Duodenal mucosa (tissue), 2 donors: ENCODE data around the gene TMEM119.
A peak's percentile ranks its signal among the peaks of the same experiment; 100 is the strongest.
"Not testable (repeated sequence)": the region's sequence is repeated elsewhere in the genome, so short reads cannot be mapped to it uniquely, and the experiment has no call there.

Experiments
- H3K27ac ChIP-seq: one replicate; pipeline ENCODE4 v1.7.0; 2013; ENCODE audit warnings: low read depth, low read length
- H3K27me3 ChIP-seq, 2 donors: one replicate each; pipeline ENCODE4 v1.7.0; 2013; ENCODE audit warnings: low read length in 2 of 2, control low read depth in 1 of 2; ENCODE audit not compliant: insufficient read depth in 2 of 2, control insufficient read depth in 1 of 2
- H3K36me3 ChIP-seq, 2 donors: one replicate each; pipeline ENCODE4 v1.7.0; 2013; ENCODE audit warnings: low read length in 2 of 2, control low read depth in 1 of 2; ENCODE audit not compliant: insufficient read depth in 2 of 2, control insufficient read depth in 1 of 2
- H3K4me1 ChIP-seq, 2 donors: one replicate each; pipeline ENCODE4 v1.7.0; 2013; ENCODE audit warnings: low read length in 2 of 2, control low read depth in 1 of 2; ENCODE audit not compliant: insufficient read depth in 2 of 2, control insufficient read depth in 1 of 2
- H3K4me3 ChIP-seq, 2 donors: one replicate each; pipeline ENCODE4 v1.7.0; 2013; ENCODE audit warnings: low read length in 2 of 2, low read depth in 1 of 2
- H3K9ac ChIP-seq, 2 donors: one replicate each; pipeline ENCODE4 v1.7.0; 2013; ENCODE audit warnings: low read length in 2 of 2, low read depth in 1 of 2
- H3K9me3 ChIP-seq, 2 donors: one replicate each; pipeline ENCODE4 v1.7.0; 2013; ENCODE audit warnings: low read length in 2 of 2, control low read depth in 1 of 2; ENCODE audit not compliant: control insufficient read depth in 1 of 2

The TMEM119 gene

DNA sequence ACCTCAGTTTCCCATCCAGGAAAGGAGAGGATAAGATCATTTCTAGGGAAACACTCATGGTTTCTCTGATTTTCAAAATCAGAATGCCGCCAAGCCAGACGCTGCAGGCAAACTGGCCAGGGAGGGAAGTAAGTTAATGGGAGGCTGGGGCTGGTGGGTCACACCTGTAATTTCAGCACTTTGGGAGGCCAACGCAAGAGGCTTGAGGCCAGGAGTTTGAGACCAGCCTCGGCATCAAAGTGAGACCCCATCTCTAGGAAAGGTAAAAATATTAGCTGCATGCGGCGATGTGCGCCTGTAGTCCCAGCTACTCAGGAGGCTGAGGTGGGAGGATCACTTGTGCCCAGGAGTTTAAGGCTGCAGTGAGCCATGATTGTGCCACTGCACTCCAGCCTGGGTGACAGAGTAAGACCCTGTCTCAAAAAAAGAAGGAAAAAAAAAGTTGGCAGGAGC, 35.2 kb upstream of the TMEM119 start:
- no peaks in the 10 kb centered on the region for H3K27me3 ChIP-seq
- H3K27ac ChIP-seq, result peak overlapping the region; percentile 64
- H3K4me3 ChIP-seq, result peak overlapping the region; percentile 55 to 57
- H3K4me1 ChIP-seq, result peaks cover 19 to 39% of the 10 kb centered on the region in 2 donors
- H3K36me3 ChIP-seq, result no peaks in the 10 kb centered on the region
- no peaks in the 10 kb centered on the region for H3K9me3 ChIP-seq
- H3K9ac ChIP-seq, result peak overlapping the region; percentile 44 to 64

DNA sequence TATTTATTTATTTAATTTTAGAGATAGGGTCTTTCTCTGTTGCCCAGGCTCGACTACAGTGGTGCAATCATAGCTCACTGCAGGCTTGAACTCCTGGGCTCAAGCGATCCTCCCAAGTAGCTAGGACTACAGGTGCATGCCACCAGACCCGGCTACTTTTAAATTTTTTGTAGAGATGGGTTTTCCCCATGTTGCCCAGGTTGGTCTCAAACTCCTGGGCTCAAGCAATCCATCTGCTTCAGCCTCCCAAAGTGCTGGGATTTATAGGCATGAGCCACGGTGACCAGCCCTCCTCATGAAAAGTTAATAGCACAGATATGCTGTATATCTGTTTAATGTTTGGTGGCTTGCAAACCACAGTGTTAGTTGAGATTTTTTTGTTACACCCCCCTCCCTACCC, 33.4 kb upstream of the TMEM119 start:
- peak overlapping the region; percentile 41 to 53 for H3K4me3 ChIP-seq
- H3K9me3 ChIP-seq, H3K27me3 ChIP-seq, H3K27ac ChIP-seq, H3K36me3 ChIP-seq: not testable (repeated sequence)
- H3K4me1 ChIP-seq, result peaks cover 19 to 47% of the 10 kb centered on the region in 2 donors
- peak overlapping the region in 1 of 2 donors; percentile 36 for H3K9ac ChIP-seq

DNA sequence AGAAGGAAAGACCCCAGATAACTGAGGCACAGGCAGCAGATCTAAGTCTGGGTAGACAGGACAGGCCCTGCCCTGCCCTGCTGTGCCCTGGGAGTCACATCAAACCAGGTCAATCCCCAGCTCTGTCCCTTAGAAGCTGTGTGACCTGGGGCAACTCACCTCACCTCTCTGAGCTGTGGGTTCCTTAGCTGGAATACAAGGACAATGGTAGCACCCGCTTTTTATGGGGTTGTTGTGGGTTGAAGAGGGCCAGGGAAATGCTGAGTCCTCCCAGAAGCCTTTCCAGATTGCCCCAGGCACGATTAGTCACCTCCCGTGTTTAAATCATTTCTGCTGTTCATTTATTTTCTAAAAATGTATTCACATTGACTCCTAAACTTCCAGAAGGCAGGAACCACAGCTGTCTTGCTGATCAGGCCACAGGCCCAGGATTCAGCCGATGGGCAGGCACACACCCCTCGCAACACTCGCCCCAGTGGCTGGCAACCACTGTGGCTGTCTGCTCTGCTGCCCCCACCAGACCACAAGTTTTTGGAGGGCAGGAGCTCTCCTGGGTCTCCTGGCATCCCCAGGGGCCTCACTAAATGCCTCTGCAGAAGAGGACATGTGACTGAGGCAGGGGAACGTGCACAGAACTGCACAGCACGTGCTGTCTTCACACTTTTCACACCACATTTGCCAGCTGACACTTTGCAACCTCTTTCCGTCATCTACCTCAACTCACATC, 32.8 kb upstream of the TMEM119 start:
- peak overlapping the region; percentile 7 to 18 for H3K9ac ChIP-seq
- H3K27me3 ChIP-seq, result no peaks in the 10 kb centered on the region
- H3K4me3 ChIP-seq, result peak overlapping the region in 1 of 2 donors; percentile 6
- H3K9me3 ChIP-seq, result no peaks in the 10 kb centered on the region
- H3K27ac ChIP-seq, result no peak overlapping the region
- H3K4me1 ChIP-seq, result peaks cover 19 to 41% of the 10 kb centered on the region in 2 donors
- no peaks in the 10 kb centered on the region for H3K36me3 ChIP-seq

DNA sequence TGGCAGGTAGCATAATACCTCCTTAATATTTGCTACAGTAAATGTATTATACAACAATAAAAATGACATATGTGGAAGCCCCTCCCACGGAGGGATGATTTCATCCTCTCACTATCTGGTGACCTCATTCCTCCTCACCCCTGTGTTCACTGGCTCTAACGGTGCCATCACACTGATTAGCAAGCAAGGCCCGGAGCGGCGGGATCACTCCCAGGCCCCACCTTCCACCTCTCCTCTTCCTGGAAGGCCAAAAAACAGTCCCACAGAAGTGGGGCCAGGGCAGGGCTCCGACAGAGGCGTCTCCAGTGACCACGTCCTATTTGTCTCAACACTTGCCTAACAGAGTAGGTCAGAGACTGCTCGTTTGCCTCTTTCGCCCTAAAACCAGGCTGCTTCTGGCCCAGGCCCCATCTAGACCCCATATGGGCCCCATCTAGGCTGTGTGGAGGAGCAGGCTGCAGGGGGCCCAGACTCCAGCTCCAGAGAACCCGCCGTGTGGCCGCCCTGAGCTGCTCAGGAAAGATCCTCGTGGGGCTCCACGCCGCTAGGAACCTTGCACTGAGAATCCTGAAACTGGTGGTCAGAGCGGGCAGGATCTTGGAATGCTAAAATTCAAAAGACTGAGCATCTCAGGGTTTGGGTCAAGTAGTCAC, 32.1 kb upstream of the TMEM119 start:
- Histone ChIP-seq H3K4me1 (peaks cover 19 to 35% of the 10 kb centered on the region in 2 donors), H3K27me3 (no peaks in the 10 kb centered on the region), H3K9ac (peak overlapping the region; percentile 7 to 18), H3K36me3 (no peaks in the 10 kb centered on the region), H3K27ac (no peak overlapping the region), H3K9me3 (no peaks in the 10 kb centered on the region), H3K4me3 (peak overlapping the region in 1 of 2 donors; percentile 6)

DNA sequence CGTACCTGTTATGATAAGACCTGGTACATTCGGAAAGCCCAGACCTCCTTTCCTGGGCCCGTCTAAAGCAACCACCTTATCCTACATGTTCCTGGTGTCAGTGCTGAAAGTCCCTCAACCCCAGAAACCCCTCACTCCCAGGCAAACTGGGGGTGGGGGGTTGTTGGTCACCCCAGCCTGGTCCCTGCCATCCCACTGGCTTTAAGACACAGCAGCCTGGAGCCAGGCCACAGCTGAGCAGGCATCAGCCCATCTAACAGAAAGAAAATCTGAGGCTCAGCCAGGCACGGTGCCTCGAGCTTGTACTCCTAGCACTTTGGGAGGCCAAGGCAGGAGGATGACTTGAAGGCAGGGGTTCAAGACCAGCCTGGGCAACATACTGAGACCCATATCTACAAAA, 31.3 kb upstream of the TMEM119 start:
- Histone ChIP-seq H3K36me3 (no peaks in the 10 kb centered on the region), H3K4me1 (peaks cover 14 to 29% of the 10 kb centered on the region in 2 donors), H3K9me3 (no peaks in the 10 kb centered on the region), H3K4me3 (peak overlapping the region in 1 of 2 donors; percentile 57), H3K27ac (peak overlapping the region; percentile 13), H3K27me3 (no peaks in the 10 kb centered on the region), H3K9ac (peak overlapping the region in 1 of 2 donors; percentile 37)

DNA sequence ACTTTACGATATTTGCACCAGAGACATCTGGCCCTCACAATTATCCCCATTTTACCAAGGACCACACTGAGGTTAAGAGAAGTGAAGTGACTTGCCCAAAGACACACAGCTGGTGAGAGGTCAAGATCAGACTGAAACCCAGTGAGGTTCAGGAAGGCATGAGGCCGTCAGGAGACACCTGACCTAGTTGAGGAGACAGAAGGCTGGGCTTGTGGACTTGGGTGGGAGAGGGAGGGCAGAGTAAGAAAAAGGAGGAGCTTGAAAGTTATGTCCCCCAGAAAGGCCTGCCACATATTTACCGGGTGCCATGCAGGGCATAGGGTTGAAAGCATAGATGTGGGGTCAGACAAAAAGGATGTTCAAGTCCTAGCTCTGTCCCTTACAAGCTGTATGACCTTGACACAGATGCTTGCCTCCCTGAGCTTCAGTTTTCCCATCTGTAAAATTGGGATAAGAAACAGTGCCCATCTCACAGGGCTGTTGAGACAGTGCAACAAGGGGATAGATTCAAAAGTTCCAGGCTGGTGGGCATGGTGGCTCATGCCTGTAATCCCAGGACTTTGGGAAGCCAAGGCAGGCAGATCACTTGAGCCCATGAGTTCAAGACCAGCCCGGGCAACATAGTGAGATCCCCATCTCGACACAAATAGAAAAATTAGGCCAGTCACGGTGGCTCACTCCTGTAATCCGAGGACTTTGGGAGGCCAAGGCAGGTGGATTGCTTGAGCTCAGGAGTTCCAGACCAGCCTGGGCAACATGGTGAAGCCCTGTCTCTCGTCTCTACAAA, 29.4 kb upstream of the TMEM119 start:
- Histone ChIP-seq H3K27ac (no peak overlapping the region), H3K27me3 (no peaks in the 10 kb centered on the region), H3K9me3 (no peaks in the 10 kb centered on the region), H3K4me3 (no peak overlapping the region), H3K36me3 (peaks cover 0 to 8% of the 10 kb centered on the region in 2 donors), H3K4me1 (peaks cover 11 to 20% of the 10 kb centered on the region in 2 donors), H3K9ac (no peak overlapping the region)

DNA sequence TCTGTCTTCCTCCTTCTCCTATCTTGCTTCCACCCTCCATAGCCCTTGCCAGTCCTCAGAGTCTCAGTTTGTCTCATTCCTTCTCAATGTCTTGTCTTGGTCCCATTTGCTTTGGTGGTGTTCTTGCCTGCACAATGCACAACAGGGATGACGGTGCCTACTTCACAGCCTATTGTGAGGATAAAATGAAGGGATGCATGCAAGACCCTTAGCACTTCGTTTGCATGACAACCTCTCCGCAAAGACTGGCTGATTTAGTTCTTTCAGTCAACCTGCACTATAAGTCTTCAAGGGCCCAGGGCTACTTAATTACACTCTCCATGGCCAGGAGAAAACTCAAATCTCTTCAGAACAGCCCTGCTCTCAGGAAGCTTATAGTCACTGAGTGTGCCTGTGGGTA, 27.3 kb upstream of the TMEM119 start:
- Histone ChIP-seq H3K9ac (no peak overlapping the region), H3K36me3 (peaks cover 0 to 8% of the 10 kb centered on the region in 2 donors), H3K4me3 (no peak overlapping the region), H3K9me3 (no peaks in the 10 kb centered on the region), H3K4me1 (peaks cover 11 to 16% of the 10 kb centered on the region in 2 donors), H3K27ac (no peak overlapping the region), H3K27me3 (no peaks in the 10 kb centered on the region)

DNA sequence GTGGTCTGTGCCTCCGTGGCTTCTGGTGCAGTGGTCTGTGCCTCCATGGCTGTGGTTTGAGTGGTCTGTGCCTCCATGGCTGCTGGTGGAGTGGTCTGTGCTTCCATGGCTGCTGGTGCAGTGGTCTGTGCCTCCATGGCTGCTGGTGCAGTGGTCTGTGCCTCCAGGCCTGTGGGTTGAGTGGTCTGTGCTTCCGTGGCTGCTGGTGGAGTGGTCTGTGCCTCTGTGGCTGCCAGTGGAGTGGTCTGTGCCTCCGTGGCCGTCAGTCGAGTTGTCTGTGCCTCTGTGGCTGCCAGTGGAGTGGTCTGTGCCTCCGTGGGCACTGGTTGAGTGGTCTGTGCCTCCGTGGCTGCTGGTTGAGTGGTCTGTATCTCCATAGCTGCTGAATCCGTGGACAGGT, 25.7 kb upstream of the TMEM119 start:
- Histone ChIP-seq H3K4me1 (peaks cover 4 to 13% of the 10 kb centered on the region in 2 donors), H3K4me3 (no peak overlapping the region), H3K9me3 (no peaks in the 10 kb centered on the region), H3K9ac (no peak overlapping the region), H3K27ac (no peak overlapping the region), H3K27me3 (no peaks in the 10 kb centered on the region), H3K36me3 (peaks cover 0 to 8% of the 10 kb centered on the region in 2 donors)

DNA sequence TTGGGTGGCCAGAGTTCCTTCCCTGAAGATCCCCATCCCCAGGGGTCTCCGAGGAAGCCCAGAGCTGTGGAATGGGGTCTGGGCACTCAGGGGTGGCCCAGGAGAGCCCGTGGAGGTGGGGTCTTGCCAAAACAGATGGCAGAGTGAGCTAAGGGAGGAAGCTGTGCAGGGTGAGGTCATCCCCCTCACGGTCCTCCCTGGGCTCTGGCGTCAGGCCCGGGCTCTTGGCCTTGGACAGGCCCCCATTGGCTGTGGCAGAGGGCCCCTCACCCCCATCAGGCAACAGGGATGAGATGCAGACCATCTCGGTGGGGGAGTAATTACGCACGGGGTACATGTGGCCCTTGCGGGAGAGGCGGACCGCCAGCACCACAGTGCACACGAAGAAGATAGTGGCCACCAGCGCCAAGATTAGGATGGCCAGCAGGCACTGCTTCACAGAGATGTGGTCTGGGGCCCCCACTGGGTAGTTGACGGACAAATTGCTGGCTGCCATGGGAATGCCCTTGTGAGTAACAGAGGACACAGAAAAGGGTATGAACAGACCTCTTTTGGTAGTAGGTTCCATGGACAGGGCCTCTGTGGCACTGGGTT, 25.1 kb upstream of the TMEM119 start:
- H3K9me3 ChIP-seq, result no peaks in the 10 kb centered on the region
- H3K36me3 ChIP-seq, result peaks cover 0 to 8% of the 10 kb centered on the region in 2 donors
- H3K27me3 ChIP-seq, result no peaks in the 10 kb centered on the region
- H3K9ac ChIP-seq, result no peak overlapping the region
- no peak overlapping the region for H3K4me3 ChIP-seq
- peaks cover under 1 to 11% of the 10 kb centered on the region in 2 donors for H3K4me1 ChIP-seq
- H3K27ac ChIP-seq, result no peak overlapping the region
